Smooth muscle cell (in vitro differentiated cells): Measurements from ENCODE around the gene ZBTB25. TPM values are rescaled to one million over a fixed set of nuclear protein-coding genes. Genes with fewer than 3 reads are reported as not detected.

Experiments used
- DNase-seq: peaks from one replicate; lab custom pipeline; 2025; ENCODE audit not compliant: unreplicated experiment; lab: John Stamatoyannopoulos, UW
- H2AFZ ChIP-seq: fragments of 200-600 bp; sonication (generic); 2 replicates; pipeline ENCODE4 v1.6.0; 2016; ENCODE audit warnings: antibody characterized with exemption, low read depth, mild to moderate bottlenecking
- H3F3A ChIP-seq: fragments of 200-600 bp; sonication (generic); 2 replicates; pipeline ENCODE4 v1.6.0; 2017; ENCODE audit warnings: antibody characterized with exemption, low read depth
- H3K27ac ChIP-seq: fragments of 200-600 bp; sonication (generic); 2 replicates; pipeline ENCODE4 v1.5.1; 2016; ENCODE audit warnings: low read depth, mild to moderate bottlenecking
- H3K27me3 ChIP-seq: fragments of 200-600 bp; sonication (generic); 2 replicates; pipeline ENCODE4 v1.6.1; 2016; ENCODE audit warnings: low read depth, mild to moderate bottlenecking
- H3K36me3 ChIP-seq: fragments of 200-600 bp; sonication (generic); 2 replicates; pipeline ENCODE4 v1.5.1; 2016; ENCODE audit warnings: low read depth
- H3K4me1 ChIP-seq: fragments of 200-600 bp; sonication (generic); 2 replicates; pipeline ENCODE4 v1.5.1; 2016; ENCODE audit warnings: low read depth
- H3K4me2 ChIP-seq: fragments of 200-600 bp; sonication (generic); 2 replicates; pipeline ENCODE4 v1.6.0; 2016; ENCODE audit warnings: mild to moderate bottlenecking
- H3K4me3 ChIP-seq: fragments of 200-600 bp; sonication (generic); 2 replicates; pipeline ENCODE4 v1.5.1; 2016; ENCODE audit warnings: mild to moderate bottlenecking
- H3K79me2 ChIP-seq: fragments of 200-600 bp; sonication (generic); 2 replicates; pipeline ENCODE4 v1.6.0; 2016; ENCODE audit warnings: low read depth, mild to moderate bottlenecking
- H3K9ac ChIP-seq: fragments of 200-600 bp; sonication (generic); 2 replicates; pipeline ENCODE4 v1.6.0; 2016; ENCODE audit warnings: low read depth
- H3K9me3 ChIP-seq: fragments of 200-600 bp; sonication (generic); replicated peaks from 2 replicates; pipeline ENCODE4 v1.5.1; 2016; ENCODE audit warnings: low read depth
- H4K20me1 ChIP-seq: fragments of 200-600 bp; sonication (generic); 2 replicates; pipeline ENCODE4 v1.6.0; 2016; ENCODE audit warnings: low read depth
- CTCF ChIP-seq: fragments of 200-600 bp; sonication (generic); IDR thresholded peaks from 2 replicates; pipeline ENCODE4 v1.5.1; 2017; ENCODE audit warnings: borderline replicate concordance, mild to moderate bottlenecking, antibody characterized with exemption; ENCODE audit not compliant: insufficient read depth, poor library complexity, severe bottlenecking
- WGBS: methylation state at CpG from one replicate; pipeline ENCODE4 v1.1.7; 2016; ENCODE audit warnings: low lambda C conversion rate; 5-methylcytosine and 5-hydroxymethylcytosine counted together
- polyA plus RNA-seq: library from polyadenylated mRNA; unstranded; fragments of >200 nt; fragmentation: Nextera tagmentation; extraction: Ambion mirVana; gene quantifications from 2 replicates; pipeline ENCODE4 v1.2.1, GENCODE V29; 2016
- total RNA-seq: library from RNA; depleted of rRNA; stranded (reverse); fragments of >200 nt; gene quantifications from 2 replicates; pipeline ENCODE4 v1.2.3, GENCODE V29; 2014

Gene ZBTB25
- total and polyA plus RNA-seq, 2 experiments from 2014 or later = 6.9 to 12.5 TPM

- Histone ChIP-seq H3K4me1 (peaks cover 5% of the 10 kb centered on the region), H3K9ac (no peak overlapping the region), H3K27ac (no peak overlapping the region), H4K20me1 (no peaks in the 10 kb centered on the region), H3K36me3 (no peaks in the 10 kb centered on the region), H3F3A (peaks cover 5% of the 10 kb centered on the region), H3K79me2 (no peaks in the 10 kb centered on the region), H2AFZ (no peak overlapping the region), H3K27me3 (no peaks in the 10 kb centered on the region), H3K9me3 (no peaks in the 10 kb centered on the region), H3K4me3 (no peak overlapping the region), H3K4me2 (no peak overlapping the region)
- 90% methylated on average over 3 of the region's 3 CpGs for WGBS
- no peak for DNase-seq
- TF ChIP-seq CTCF = no peak
These were observed 42.4 kb downstream of the ZBTB25 start for GRCh38 chr14:64461221-64461620.

DNA sequence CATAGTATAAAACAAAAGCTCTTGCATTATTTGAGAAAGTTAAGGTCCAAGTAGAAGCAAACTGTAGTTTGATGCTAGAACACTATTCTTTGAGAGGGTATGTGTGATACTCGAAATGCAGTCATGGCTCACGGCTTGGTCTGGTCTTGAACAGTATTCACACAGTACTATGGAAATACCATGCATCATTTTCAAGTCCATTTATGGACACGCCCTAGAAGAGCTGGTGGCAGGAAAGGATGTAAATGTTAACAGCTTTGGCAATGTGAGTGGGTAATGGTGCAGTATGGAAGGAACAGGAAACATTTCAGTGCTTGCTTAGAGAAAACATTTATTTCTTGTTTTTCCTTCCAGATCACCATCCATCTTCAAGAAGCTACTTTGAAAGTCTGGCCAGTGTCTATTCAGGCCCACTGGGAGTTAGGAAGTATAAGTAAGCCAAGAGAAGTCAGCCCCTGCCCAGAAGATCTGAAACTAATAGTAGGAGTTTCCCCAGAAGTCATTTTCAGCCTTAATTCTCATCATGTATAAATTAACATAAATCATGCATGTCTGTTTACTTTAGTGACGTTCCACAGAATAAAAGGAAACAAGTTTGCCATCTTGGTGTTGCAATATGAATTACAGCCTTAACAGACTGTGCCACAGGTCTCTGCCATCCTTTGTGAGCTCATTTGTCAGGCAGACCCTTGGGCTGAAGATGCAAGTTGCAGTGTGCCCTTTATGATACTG, 44.1 kb downstream of the ZBTB25 start:
- Histone ChIP-seq H3K9me3 (no peaks in the 10 kb centered on the region), H3K36me3 (no peaks in the 10 kb centered on the region), H3K79me2 (no peaks in the 10 kb centered on the region), H3K27me3 (no peaks in the 10 kb centered on the region), H3K4me1 (peaks cover under 1% of the 10 kb centered on the region), H3K4me3 (no peak overlapping the region), H2AFZ (no peak overlapping the region), H3K27ac (no peak overlapping the region), H3K4me2 (no peak overlapping the region), H3F3A (no peaks in the 10 kb centered on the region), H4K20me1 (no peaks in the 10 kb centered on the region), H3K9ac (no peak overlapping the region)
- DNase-seq = no peak
- 91% methylated on average over 4 of the region's 4 CpGs for WGBS
- TF ChIP-seq CTCF = no peak

DNA sequence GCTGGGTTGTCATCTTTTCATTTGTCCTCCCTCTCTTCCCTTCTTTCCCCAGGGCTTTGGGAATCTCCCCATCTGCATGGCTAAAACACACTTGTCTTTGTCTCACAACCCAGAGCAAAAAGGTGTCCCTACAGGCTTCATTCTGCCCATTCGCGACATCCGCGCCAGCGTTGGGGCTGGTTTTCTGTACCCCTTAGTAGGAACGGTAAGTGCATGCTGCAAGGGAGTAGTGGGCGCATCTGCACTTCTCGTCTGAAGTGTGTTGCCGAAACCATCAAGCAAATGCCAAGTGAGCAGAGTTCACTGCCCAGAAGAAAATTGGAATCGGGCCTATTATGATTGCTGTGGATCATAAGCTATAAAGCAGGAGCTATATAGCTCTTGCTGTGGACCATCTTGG, 49.0 kb downstream of the ZBTB25 start:
- Histone ChIP-seq H3K4me1 (no peaks in the 10 kb centered on the region), H3K36me3 (no peaks in the 10 kb centered on the region), H2AFZ (no peak overlapping the region), H3K79me2 (no peaks in the 10 kb centered on the region), H3K4me3 (no peak overlapping the region), H3K9ac (no peak overlapping the region), H3K27ac (no peak overlapping the region), H3K4me2 (no peak overlapping the region), H3F3A (no peaks in the 10 kb centered on the region), H3K9me3 (no peaks in the 10 kb centered on the region), H3K27me3 (no peaks in the 10 kb centered on the region), H4K20me1 (no peaks in the 10 kb centered on the region)
- DNase-seq = no peak
- TF ChIP-seq CTCF = no peak
- WGBS = 99% methylated on average over 10 of the region's 10 CpGs

GRCh38 chr14:64450255-64450654, 53.4 kb downstream of the ZBTB25 start:
- no peak for TF ChIP-seq CTCF
- Histone ChIP-seq H3K4me3 (no peak overlapping the region), H3K79me2 (no peaks in the 10 kb centered on the region), H3K9ac (no peak overlapping the region), H3K27me3 (no peaks in the 10 kb centered on the region), H3K36me3 (no peaks in the 10 kb centered on the region), H3K9me3 (no peaks in the 10 kb centered on the region), H3F3A (peaks cover under 1% of the 10 kb centered on the region), H3K27ac (no peak overlapping the region), H4K20me1 (no peaks in the 10 kb centered on the region), H3K4me2 (no peak overlapping the region), H2AFZ (no peak overlapping the region), H3K4me1 (peaks cover 9% of the 10 kb centered on the region)
- DNase-seq = no peak
- 97% methylated on average over 2 of the region's 2 CpGs for WGBS
